ENCODE measurements around the gene PCBP2. TPM values are rescaled to one million over a fixed set of nuclear protein-coding genes. Genes with fewer than 3 reads are reported as not detected.
A peak's percentile ranks its signal among the peaks of the same experiment; 100 is the strongest.

PCBP2 gene
- total RNA-seq, 4 donors from 2014 or later: 275 to 374 (median 365) TPM

GRCh38 chr12:53505555-53506449 lies 53.9 kb downstream of the PCBP2 start:
- Histone ChIP-seq H3K9me3 (no peaks in the 10 kb centered on the region), H3K36me3 (peaks cover 8 to 65% (median 42%) of the 10 kb centered on the region in 4 donors), H3K27me3 (no peaks in the 10 kb centered on the region), H3K4me1 (peaks cover 19 to 48% (median 31%) of the 10 kb centered on the region in 4 donors), H3K4me3 (no peak overlapping the region), H3K27ac (replicated peaks in 1 of 4) (peak overlapping the region in 2 of 4 donors; percentile 20 to 23)
- WGBS: 81% methylated on average over 15 of the region's 19 CpGs
- TF ChIP-seq EP300 (IDR thresholded peaks at IDR 0.05): no peak
- TF ChIP-seq POLR2AphosphoS5 (IDR thresholded peaks at IDR 0.05): no peak
- no peak for TF ChIP-seq CTCF (IDR thresholded peaks at IDR 0.05)
- TF ChIP-seq POLR2A (IDR thresholded peaks at IDR 0.05; ENCODE audit: low read depth): no peak
- intact Hi-C loops (cut with DNase I): loop anchor here (5.0 kb wide), 2 partner anchors 54 to 154 kb away; partner anchors contain the start of gene PCBP2
- no peak for DNase-seq (ENCODE audit: extremely low spot score)

- intact Hi-C loops (cut with DNase I): loop anchor here (5.0 kb wide), 2 partner anchors 54 to 154 kb away; partner anchors contain the start of gene PCBP2
- 30% methylated on average over 2 of the region's 2 CpGs for WGBS
- Histone ChIP-seq H3K36me3 (peaks cover 11 to 71% (median 48%) of the 10 kb centered on the region in 4 donors), H3K4me1 (peaks cover 19 to 47% (median 30%) of the 10 kb centered on the region in 4 donors), H3K4me3 (no peak overlapping the region), H3K27ac (replicated peaks in 1 of 4) (no peak overlapping the region), H3K27me3 (no peaks in the 10 kb centered on the region), H3K9me3 (no peaks in the 10 kb centered on the region)
- no peak for DNase-seq (ENCODE audit: extremely low spot score)
- TF ChIP-seq CTCF (IDR thresholded peaks at IDR 0.05) (no peak), EP300 (IDR thresholded peaks at IDR 0.05) (no peak), POLR2A (IDR thresholded peaks at IDR 0.05; ENCODE audit: low read depth) (no peak), POLR2AphosphoS5 (IDR thresholded peaks at IDR 0.05) (no peak)
These were observed 54.5 kb downstream of the PCBP2 start for GRCh38 chr12:53506450-53506785.

GRCh38 chr12:53506881-53507602 lies 55.1 kb downstream of the PCBP2 start, which contains the start of gene NPFF:
Gene NPFF, minus strand, starts transcription at chr12:53507484. Its CDS starts 10 bp downstream, at chr12:53507474.
- TF ChIP-seq CTCF (IDR thresholded peaks at IDR 0.05): no peak
- Histone ChIP-seq H3K4me3 (no peak within 1 kb of the TSS), H3K27ac (replicated peaks in 1 of 4) (no peak within 1 kb of the TSS), H3K27me3 (no peaks in the 10 kb centered on the region), H3K9me3 (no peaks in the 10 kb centered on the region), H3K4me1 (peaks cover 14 to 41% (median 24%) of the 10 kb centered on the region in 4 donors), H3K36me3 (peaks cover 16 to 77% (median 55%) of the 10 kb centered on the region in 4 donors)
- DNase-seq (ENCODE audit: extremely low spot score): no peak
- 82% methylated on average over 8 of the region's 9 CpGs for WGBS
- intact Hi-C loops (cut with DNase I): loop anchor here (5.0 kb wide), 2 partner anchors 55 to 155 kb away; partner anchors contain the start of gene PCBP2

GRCh38 chr12:53507603-53507885 lies 55.6 kb downstream of the PCBP2 start:
- Histone ChIP-seq H3K4me3 (no peak overlapping the region), H3K9me3 (no peaks in the 10 kb centered on the region), H3K27ac (replicated peaks in 1 of 4) (no peak overlapping the region), H3K4me1 (peaks cover 9 to 36% (median 19%) of the 10 kb centered on the region in 4 donors), H3K36me3 (peaks cover 21 to 82% (median 60%) of the 10 kb centered on the region in 4 donors), H3K27me3 (no peaks in the 10 kb centered on the region)
- 80% methylated on average over 4 of the region's 4 CpGs for WGBS
- intact Hi-C loops (cut with DNase I): loop anchor here (5.0 kb wide), 2 partner anchors 55 to 155 kb away; partner anchors contain the start of gene PCBP2
- TF ChIP-seq POLR2A (IDR thresholded peaks at IDR 0.05; ENCODE audit: low read depth): no peak
- no peak for TF ChIP-seq EP300 (IDR thresholded peaks at IDR 0.05)
- DNase-seq (ENCODE audit: extremely low spot score): no peak

Measured in esophagus muscularis mucosa (tissue), 4 donors.